ENCODE data around the gene OPTC. TPM values are rescaled to one million over a fixed set of nuclear protein-coding genes. Genes with fewer than 3 reads are reported as not detected.

Gene OPTC
- total and polyA plus RNA-seq, 9 of the 15 experiments (the other 6 are each of a cell fraction or from before 2014, with no cell fraction given), result not detected

- Histone ChIP-seq H2AFZ (ENCODE audit: low read depth, low read length) (no peak overlapping the region), H3K79me2 (ENCODE audit: control insufficient read depth, insufficient read depth, low read length) (no peaks in the 10 kb centered on the region), H3K4me3 (no peak overlapping the region), H3K4me1 (replicated peaks in 1 of 2; ENCODE audit: control insufficient read depth in 2 of 2, insufficient read depth in 2 of 2, low read length in 2 of 2) (no peaks in the 10 kb centered on the region), H4K20me1 (replicated peaks; ENCODE audit: control insufficient read depth, insufficient read depth, low read length) (peaks cover 5% of the 10 kb centered on the region; the same call in 1 of the 2 replicates), H3K9ac (ENCODE audit: insufficient read depth in 1 of 2, low read depth in 2 of 2, low read length in 2 of 2) (no peak overlapping the region), H3K27ac (ENCODE audit: extremely low read depth, low read depth, low read length) (no peak overlapping the region), H3K4me2 (ENCODE audit: insufficient read depth, low read length) (no peak overlapping the region), H3K27me3 (ENCODE audit: control insufficient read depth in 2 of 2, insufficient read depth in 2 of 2, low read length in 2 of 2) (peaks cover 33 to 63% of the 10 kb centered on the region in 2 experiments), H3K9me3 (replicated peaks; ENCODE audit: control insufficient read depth, insufficient read depth, low read depth, low read length) (no peaks in the 10 kb centered on the region), H3K9me1 (ENCODE audit: control insufficient read depth, insufficient read depth, low read length) (no peaks in the 10 kb centered on the region), H3K36me3 (ENCODE audit: control insufficient read depth, insufficient read depth, low read length) (no peaks in the 10 kb centered on the region)
- in situ Hi-C loops (cut with MboI) (loop anchor here (10.0 kb wide), 1 partner anchor 929 kb away; no protein-coding TSS in a partner anchor), intact Hi-C loops (cut with micrococcal nuclease) (no loop called here)
- ChIA-PET CTCF (ENCODE audit: low intra/inter-chr PET ratio) (no interaction called here), POLR2A (interaction anchor here (1.3 kb wide), 1 partner anchor 40 kb away, joined by 3 read pairs; no protein-coding TSS in a partner anchor)
- no peak for FAIRE-seq
- no TSS peak for BruUV-seq (replicated peaks)
- ATAC-seq, result no peak
- WGBS (ENCODE audit: insufficient coverage, low coverage, missing lambda C conversion rate), result 2% methylated on average over 3 of the region's 3 CpGs
- DNase-seq (ENCODE audit: extremely low read depth in 1 of 4, low spot score in 3 of 4), result no peak
- TF ChIP-seq HNRNPK (IDR thresholded peaks at IDR 0.05; ENCODE audit: low read depth, low read length, poor library complexity, severe bottlenecking), result no peak
- TF ChIP-seq, protein P1, sequence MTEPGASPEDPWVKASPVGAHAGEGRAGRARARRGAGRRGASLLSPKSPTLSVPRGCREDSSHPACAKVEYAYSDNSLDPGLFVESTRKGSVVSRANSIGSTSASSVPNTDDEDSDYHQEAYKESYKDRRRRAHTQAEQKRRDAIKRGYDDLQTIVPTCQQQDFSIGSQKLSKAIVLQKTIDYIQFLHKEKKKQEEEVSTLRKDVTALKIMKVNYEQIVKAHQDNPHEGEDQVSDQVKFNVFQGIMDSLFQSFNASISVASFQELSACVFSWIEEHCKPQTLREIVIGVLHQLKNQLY (CRISPR knock-in tag; conservative IDR thresholded peaks at IDR 0.05), result no peak
- TF ChIP-seq ID3 (CRISPR knock-in tag; IDR thresholded peaks at IDR 0.05), result no peak
- TF ChIP-seq ID3 (tag; IDR thresholded peaks at IDR 0.05), result no peak
- TF ChIP-seq SMARCB1 (IDR thresholded peaks at IDR 0.05; ENCODE audit: insufficient read length, low read depth), result no peak
- TF ChIP-seq, protein P2, sequence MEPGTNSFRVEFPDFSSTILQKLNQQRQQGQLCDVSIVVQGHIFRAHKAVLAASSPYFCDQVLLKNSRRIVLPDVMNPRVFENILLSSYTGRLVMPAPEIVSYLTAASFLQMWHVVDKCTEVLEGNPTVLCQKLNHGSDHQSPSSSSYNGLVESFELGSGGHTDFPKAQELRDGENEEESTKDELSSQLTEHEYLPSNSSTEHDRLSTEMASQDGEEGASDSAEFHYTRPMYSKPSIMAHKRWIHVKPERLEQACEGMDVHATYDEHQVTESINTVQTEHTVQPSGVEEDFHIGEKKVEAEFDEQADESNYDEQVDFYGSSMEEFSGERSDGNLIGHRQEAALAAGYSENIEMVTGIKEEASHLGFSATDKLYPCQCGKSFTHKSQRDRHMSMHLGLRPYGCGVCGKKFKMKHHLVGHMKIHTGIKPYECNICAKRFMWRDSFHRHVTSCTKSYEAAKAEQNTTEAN (CRISPR knock-in tag; IDR thresholded peaks at IDR 0.05), result no peak
- TF ChIP-seq ZZZ3 (IDR thresholded peaks at IDR 0.05), result no peak
- no peak for TF ChIP-seq HMG20B (CRISPR knock-in tag; IDR thresholded peaks at IDR 0.05)
- TF ChIP-seq SAFB (IDR thresholded peaks at IDR 0.05; ENCODE audit: borderline replicate concordance, low read depth, low read length), result no peak
- TF ChIP-seq TSC22D4 (tag; IDR thresholded peaks at IDR 0.05), result no peak
- TF ChIP-seq CBX5 (IDR thresholded peaks at IDR 0.05; ENCODE audit: borderline replicate concordance, low read depth), result no peak
- TF ChIP-seq MCM5 (IDR thresholded peaks at IDR 0.05; ENCODE audit: low read depth), result no peak
- no peak for TF ChIP-seq NFE2 (IDR thresholded peaks at IDR 0.05; ENCODE audit: low read depth)
- no peak for TF ChIP-seq U2AF1 (optimal IDR thresholded peaks at IDR 0.05; ENCODE audit: low read depth, low read length)
- TF ChIP-seq IRF1 (CRISPR knock-in tag; IDR thresholded peaks at IDR 0.05; ENCODE audit: borderline replicate concordance), result no peak
- TF ChIP-seq DEAF1 (CRISPR knock-in tag; IDR thresholded peaks at IDR 0.05), result no peak
- no peak for TF ChIP-seq ARID3A (IDR thresholded peaks at IDR 0.05; ENCODE audit: borderline replicate concordance, low read depth, low read length)
Measured at GRCh38 chr1:203554071-203554470, 60.1 kb downstream of the OPTC start.

All from K562 (cell line).